ENCODE measurements around the gene CDON. TPM values are rescaled to one million over a fixed set of nuclear protein-coding genes. Genes with fewer than 3 reads are reported as not detected.

Gene CDON
- total RNA-seq, 2 donors from 2014 or later, result 5.6 to 7.3 TPM

- 82 to 85% methylated on average over 16 of the region's 17 CpGs for WGBS, 2 donors
- no peak for TF ChIP-seq POLR2A (IDR thresholded peaks at IDR 0.05)
- TF ChIP-seq, protein P1, sequence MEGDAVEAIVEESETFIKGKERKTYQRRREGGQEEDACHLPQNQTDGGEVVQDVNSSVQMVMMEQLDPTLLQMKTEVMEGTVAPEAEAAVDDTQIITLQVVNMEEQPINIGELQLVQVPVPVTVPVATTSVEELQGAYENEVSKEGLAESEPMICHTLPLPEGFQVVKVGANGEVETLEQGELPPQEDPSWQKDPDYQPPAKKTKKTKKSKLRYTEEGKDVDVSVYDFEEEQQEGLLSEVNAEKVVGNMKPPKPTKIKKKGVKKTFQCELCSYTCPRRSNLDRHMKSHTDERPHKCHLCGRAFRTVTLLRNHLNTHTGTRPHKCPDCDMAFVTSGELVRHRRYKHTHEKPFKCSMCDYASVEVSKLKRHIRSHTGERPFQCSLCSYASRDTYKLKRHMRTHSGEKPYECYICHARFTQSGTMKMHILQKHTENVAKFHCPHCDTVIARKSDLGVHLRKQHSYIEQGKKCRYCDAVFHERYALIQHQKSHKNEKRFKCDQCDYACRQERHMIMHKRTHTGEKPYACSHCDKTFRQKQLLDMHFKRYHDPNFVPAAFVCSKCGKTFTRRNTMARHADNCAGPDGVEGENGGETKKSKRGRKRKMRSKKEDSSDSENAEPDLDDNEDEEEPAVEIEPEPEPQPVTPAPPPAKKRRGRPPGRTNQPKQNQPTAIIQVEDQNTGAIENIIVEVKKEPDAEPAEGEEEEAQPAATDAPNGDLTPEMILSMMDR (IDR thresholded peaks at IDR 0.05), result no peak
- Histone ChIP-seq H3K4me1 (peaks cover 27% of the 10 kb centered on the region), H3K27me3 (no peaks in the 10 kb centered on the region), H3K36me3 (replicated peaks in 1 of 2; ENCODE audit: insufficient read depth in 1 of 2, low read depth in 2 of 2) (no peaks in the 10 kb centered on the region), H3K9me3 (no peaks in the 10 kb centered on the region), H3K27ac (no peak overlapping the region), H3K4me3 (no peak overlapping the region)
- intact Hi-C loops (cut with DNase I), result no loop called here
- no peak for ATAC-seq
- DNase-seq, result no peak
Measured at GRCh38 chr11:126082251-126083109, 19.8 kb upstream of the CDON start.

- H3K27me3 ChIP-seq, result no peaks in the 10 kb centered on the region
- ATAC-seq, result no peak
- no peak for DNase-seq
- no peaks in the 10 kb centered on the region for H3K36me3 ChIP-seq (replicated peaks in 1 of 2; ENCODE audit: insufficient read depth in 1 of 2, low read depth in 2 of 2)
- H3K4me1 ChIP-seq, result peaks cover 27% of the 10 kb centered on the region
- WGBS, 2 donors, result 84 to 87% methylated on average over 4 of the region's 4 CpGs
- TF ChIP-seq POLR2A (IDR thresholded peaks at IDR 0.05), result no peak
- TF ChIP-seq, protein P1 (IDR thresholded peaks at IDR 0.05), result no peak
- H3K4me3 ChIP-seq, result no peak overlapping the region
- intact Hi-C loops (cut with DNase I), result no loop called here
- H3K27ac ChIP-seq, result no peak overlapping the region
- no peaks in the 10 kb centered on the region for H3K9me3 ChIP-seq
Measured at GRCh38 chr11:126081915-126082250, 19.2 kb upstream of the CDON start.

GRCh38 chr11:126080161-126080941, 17.7 kb upstream of the CDON start:
- Histone ChIP-seq H3K36me3 (replicated peaks in 1 of 2; ENCODE audit: insufficient read depth in 1 of 2, low read depth in 2 of 2) (no peaks in the 10 kb centered on the region), H3K4me1 (peaks cover 27% of the 10 kb centered on the region), H3K9me3 (no peaks in the 10 kb centered on the region), H3K27ac (peak overlapping the region; percentile 63 to 70 (median 66)), H3K4me3 (no peak overlapping the region), H3K27me3 (no peaks in the 10 kb centered on the region)
- peak in 3 of 4 donors; percentile 38 to 40 (median 39) for DNase-seq
- peak; percentile 64 for ATAC-seq
- WGBS, 2 donors, result 26 to 31% methylated on average over 4 to 8 of the region's 8 CpGs
- TF ChIP-seq, protein P1 (IDR thresholded peaks at IDR 0.05), result peak in 1 of 7 experiments; percentile 2
- no peak for TF ChIP-seq POLR2A (IDR thresholded peaks at IDR 0.05)
- intact Hi-C loops (cut with DNase I), result no loop called here

DNA sequence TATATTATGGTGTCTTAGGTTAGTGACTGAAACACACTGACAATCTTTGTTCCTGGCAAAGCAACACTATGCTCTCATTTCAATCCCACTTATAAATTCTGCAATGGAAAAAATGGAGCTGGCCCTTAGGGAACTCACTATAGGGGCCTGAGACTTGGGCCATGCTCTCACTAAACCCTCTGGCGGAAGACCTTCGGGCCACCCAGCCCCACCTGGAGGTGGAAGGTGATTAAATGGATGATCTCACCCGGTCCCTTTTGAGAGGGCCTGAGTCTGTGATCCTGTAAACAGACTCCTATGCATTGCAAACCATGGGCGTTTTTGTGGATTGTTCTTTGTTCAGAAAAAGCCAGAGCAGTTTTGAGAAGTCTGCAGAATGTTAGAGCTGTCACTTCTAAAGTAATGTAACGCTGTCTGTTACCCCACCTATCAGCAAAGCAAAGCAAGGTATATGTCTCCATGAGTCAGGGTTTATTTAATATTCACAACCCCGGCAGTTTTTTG, 17.0 kb upstream of the CDON start:
- H3K27me3 ChIP-seq, result no peaks in the 10 kb centered on the region
- WGBS, 2 donors, result 40 to 54% methylated on average over 6 of the region's 6 CpGs
- H3K27ac ChIP-seq, result peak overlapping the region; percentile 63 to 70 (median 66)
- peak in 1 of 4 donors; percentile 25 for DNase-seq
- H3K4me1 ChIP-seq, result peaks cover 26% of the 10 kb centered on the region
- H3K9me3 ChIP-seq, result no peaks in the 10 kb centered on the region
- TF ChIP-seq POLR2A (IDR thresholded peaks at IDR 0.05), result no peak
- TF ChIP-seq, protein P1 (IDR thresholded peaks at IDR 0.05), result peak in 1 of 7 experiments; percentile 2
- H3K36me3 ChIP-seq (replicated peaks in 1 of 2; ENCODE audit: insufficient read depth in 1 of 2, low read depth in 2 of 2), result no peaks in the 10 kb centered on the region
- no peak overlapping the region for H3K4me3 ChIP-seq
- intact Hi-C loops (cut with DNase I), result loop anchor here (10.0 kb wide), 1 partner anchor 45 kb away; no protein-coding TSS in a partner anchor
- ATAC-seq, result peak; percentile 47

Measured in body of pancreas (tissue), 4 donors.